HEK293 (cell line): ENCODE measurements around the gene GNPDA1.

Experiments used
- CTCF ChIP-seq: fragments of 450-650 bp; formaldehyde crosslinking; IDR thresholded peaks from 2 replicates; pipeline ENCODE4 v1.5.1; 2016; ENCODE audit warnings: missing biosample characterization, missing genetic modification characterization
- FEZF1 ChIP-seq: fragments of 450-650 bp; formaldehyde crosslinking; IDR thresholded peaks from 2 replicates; pipeline ENCODE4 v1.5.1; 2016; ENCODE audit warnings: missing biosample characterization, missing genetic modification characterization
- ZNF280D ChIP-seq: fragments of 450-650 bp; formaldehyde crosslinking; IDR thresholded peaks from 2 replicates; pipeline ENCODE4 v1.5.1; 2016; ENCODE audit warnings: missing biosample characterization, missing genetic modification characterization
- ZNF350 ChIP-seq: fragments of 450-650 bp; formaldehyde crosslinking; IDR thresholded peaks from 2 replicates; pipeline ENCODE4 v1.5.0; 2017; ENCODE audit warnings: missing biosample characterization, mild to moderate bottlenecking, missing genetic modification characterization
- ZNF488 ChIP-seq: fragments of 450-650 bp; formaldehyde crosslinking; IDR thresholded peaks from 2 replicates; pipeline ENCODE4 v1.5.1; 2016; ENCODE audit warnings: missing biosample characterization, missing genetic modification characterization
- ZNF596 ChIP-seq: fragments of 450-650 bp; IDR thresholded peaks from 2 replicates; pipeline ENCODE4 v1.5.0; 2018; ENCODE audit warnings: missing biosample characterization, mild to moderate bottlenecking, missing genetic modification characterization, moderate library complexity

GRCh38 chr5:141961466-141961865 is 51.4 kb downstream of the GNPDA1 start:
- TF ChIP-seq CTCF (tag by site-specific recombination) (no peak), FEZF1 (tag by site-specific recombination) (no peak), ZNF488 (no peak), ZNF350 (tag by site-specific recombination) (no peak), ZNF280D (tag by site-specific recombination) (no peak), ZNF596 (tag by site-specific recombination) (no peak)
